ENCODE measurements around the gene NAA38. TPM values are rescaled to one million over a fixed set of nuclear protein-coding genes. Genes with fewer than 3 reads are reported as not detected.

Gene NAA38
- total RNA-seq, 1 donor from 2014 or later, result 64.7 TPM

DNA sequence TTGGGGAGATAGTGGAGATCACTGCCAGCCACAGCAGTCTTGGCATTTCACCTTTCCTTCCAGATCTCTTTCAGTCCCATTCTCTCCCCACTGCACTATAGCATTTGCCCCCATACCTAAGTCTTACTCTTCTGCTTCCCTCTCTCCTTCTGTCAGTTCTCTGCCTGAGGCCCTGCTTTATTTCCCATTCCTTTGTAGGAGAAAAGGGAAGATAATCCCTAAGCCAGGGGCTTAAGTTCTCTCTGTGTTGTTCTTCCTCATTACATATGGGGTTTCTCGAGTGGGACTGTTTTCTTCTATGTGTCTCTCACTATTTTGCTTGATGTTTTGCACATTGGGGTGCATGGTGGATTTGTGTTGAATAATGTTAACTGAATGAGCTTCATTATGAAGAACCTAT is 16.9 kb downstream of the NAA38 start:
- no peak for DNase-seq

DNA sequence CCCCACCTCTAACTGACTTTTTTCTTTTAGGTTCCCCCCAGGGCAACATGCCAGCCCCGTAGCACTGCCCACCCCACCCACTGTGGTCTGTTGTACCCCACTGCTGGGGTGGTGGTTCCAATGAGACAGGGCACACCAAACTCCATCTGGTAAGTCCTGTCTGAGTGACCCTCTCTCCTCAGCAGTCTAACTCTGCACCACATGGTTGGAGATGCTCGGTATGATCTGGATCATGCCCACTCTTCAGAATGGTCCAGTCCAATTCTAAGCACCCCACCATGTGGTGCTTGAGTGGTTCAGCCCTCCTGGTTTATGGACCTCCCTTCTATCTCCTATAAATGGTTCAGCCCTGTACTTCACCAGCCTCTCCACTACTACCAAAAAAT is 17.5 kb downstream of the NAA38 start:
- DNase-seq, result peak; percentile 31

DNA sequence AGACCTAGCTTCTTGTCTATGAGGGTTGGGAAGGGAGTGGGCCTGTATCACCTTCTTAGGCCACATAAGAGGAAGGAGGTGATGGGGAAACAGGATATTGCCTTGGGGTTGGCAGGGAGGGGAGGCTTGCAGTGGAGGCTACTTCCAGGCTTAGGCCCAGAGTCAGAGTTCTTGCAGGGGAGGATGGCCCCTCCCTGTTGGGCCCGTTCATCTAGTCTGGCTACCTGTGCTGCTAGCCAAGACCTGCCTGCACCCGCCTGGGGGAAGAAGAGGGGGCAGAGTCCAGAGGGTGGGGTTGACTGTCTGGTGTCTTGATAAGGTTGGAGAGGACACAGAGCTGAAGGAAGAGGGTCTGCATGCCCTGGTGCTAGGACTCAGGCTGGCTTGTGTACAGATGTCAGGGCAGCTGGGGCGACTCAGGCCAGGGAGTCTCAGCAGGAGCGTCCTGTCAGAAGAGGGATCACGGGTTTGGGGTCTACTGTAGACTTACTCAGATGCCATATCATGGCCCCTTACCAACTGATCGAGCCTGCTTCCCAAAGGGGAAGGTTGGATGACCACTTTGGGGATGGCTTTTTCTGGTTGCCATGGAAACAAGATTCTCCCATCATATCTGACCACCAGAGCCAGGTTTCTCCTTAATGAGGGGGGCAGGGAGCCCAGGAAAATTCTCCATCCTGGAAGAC is 18.0 kb downstream of the NAA38 start:
- DNase-seq, result no peak

DNA sequence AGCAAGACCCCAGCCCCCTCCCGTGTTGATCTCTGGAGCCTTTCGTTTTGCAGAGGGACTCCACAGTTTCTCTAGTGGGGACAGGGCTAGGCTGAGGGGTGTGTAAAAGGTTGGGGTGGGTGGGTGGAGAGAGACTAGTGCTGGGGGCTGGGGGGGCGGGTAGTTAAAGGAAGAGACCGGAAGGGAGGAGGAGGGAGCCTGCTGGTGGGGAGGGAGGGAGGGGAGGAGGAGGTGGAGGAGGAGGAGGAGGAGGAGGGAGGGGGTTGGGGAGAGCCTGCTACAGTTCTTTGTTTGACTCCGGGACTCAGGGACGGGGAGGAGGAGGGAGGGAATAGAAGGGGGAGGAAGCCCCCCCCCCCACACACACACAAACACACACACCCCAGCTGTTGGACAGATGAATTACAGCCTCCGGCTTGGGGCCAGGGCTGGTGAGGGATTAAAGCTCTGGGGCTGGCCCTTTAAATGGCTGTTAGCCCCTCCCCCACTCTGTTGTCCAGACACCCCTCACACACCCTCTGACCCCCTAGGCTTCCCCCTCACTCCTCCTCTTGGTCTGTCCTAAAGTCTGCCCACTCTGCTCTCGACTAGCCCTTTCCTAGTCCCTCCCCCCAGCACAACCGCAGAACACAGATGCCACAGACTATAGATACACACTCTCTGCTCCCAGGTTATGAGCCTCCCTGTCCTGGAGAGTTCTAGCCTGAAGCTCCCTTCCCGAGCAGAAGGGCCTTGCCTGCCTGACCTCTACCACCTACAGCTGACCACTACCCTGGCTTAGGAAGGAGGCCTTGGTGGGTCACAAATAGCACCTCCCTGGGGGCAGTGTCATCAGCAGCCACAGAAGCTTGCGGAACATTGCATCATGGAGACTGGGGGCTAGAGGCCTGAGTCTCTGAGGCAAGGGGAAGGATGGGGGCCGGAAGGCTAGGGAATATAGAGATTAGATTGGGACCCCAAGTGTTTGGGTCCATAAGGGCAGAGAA is 19.0 kb downstream of the NAA38 start:
- peak; percentile 85 for DNase-seq

DNA sequence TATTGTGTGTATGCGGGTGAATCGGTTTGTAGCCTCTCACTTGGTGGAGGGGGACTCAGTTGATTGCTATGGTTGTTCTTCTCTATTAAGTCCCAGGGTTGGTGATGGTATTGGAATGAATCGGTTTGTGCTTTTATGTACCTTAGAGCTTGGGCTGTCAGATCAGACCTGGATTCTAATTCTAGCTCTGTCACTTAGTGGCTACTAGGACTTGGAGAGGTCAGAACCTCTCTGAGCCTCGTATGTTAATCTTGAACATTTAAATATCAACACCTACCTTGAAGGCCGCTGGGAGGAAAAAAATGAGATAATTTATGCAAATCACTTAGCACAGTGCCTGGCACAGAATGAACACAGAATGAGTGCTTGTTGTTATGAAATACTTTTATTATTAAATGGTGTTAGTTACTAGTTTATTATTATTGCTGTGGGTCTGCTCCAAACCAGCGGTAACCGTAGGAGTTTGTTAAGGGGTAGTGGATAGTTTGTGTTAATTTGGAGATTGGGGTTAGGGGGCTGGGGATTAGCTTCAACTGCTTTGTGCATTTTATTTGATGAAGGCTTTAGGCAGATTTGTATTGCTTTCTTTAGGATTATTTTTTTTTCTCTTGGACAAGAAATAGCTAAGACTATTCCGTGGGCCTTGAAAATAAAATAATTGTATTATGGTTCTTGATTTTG is 19.8 kb downstream of the NAA38 start:
- no peak for DNase-seq

DNA sequence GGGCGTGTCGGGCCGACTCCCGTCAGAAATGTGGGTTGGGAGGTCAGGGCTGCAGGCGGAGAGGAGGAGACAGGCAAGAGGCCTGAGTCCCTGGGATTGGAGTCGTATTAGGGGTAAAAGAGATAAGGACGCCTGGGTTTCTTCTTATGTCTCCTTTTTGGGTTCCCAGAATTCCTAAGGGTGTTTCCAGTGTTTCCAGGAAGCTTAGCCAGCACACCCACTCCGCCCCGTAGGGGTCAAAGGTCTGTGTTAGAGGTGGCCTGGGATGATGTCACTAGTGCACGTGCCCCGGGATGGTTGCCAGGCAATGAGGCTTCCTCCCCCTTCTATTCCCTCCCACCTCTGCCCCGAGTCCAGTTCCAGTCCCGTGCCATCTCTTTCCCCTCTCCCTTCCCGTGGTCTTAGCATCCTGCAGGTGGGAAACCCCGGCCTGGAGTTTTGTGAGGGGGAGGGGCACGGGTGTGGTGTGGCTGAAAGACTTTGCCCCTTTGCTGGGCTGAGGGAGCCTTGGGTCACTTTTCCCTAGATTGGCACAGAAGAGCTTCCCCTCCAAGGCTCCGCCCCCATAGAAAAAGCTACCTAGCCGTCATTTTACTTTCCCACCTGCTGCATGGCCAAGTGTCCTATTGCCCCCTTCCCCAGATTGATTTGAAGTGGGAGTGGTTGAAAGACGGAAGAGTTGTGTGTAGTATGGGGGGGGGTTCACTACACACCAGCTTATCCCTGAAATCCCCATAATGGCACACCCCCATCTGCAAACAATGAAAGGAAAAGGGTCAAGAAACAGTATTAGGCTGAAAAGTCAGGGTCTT is 20.6 kb downstream of the NAA38 start:
- peak; percentile 96 for DNase-seq

DNA sequence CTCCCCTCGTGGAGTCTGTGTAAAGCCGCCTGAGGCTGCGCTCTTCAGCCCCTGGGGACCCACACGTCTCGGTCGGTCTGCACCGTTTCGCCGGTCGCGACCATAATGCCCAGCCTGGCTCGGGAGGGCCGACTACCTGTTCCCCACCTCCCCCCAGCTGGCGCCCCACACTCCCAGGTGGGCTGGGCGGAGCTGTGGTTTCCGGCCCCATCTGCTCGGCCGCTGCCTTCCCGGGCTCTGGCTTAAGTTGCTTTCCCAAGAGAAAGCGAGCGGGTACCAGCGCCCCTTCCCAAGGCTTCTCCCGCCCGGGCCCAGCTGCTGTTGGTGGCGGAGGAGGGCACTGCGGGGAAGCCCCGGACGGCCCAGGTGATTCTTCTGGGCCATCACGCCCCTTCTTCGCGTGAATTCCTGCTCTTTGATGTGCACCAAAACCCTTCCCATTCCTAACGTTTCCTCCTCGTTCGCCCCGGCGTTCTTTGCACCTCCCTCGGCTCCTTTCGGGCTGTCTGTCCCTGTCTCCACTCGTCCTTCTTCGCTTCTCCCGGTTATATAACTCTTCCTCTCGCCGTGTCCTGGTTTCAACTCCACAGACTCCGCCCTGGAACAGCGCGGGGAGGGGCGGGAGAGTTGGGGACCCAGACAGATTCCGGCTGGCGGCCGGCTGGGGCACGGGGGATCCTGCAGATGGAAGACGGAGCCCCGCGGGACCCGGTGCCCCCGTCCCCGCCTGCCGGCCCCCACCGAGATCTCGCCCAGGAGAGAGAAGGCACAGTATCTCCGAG is 21.4 kb downstream of the NAA38 start:
- DNase-seq, result peak; percentile 82

DNA sequence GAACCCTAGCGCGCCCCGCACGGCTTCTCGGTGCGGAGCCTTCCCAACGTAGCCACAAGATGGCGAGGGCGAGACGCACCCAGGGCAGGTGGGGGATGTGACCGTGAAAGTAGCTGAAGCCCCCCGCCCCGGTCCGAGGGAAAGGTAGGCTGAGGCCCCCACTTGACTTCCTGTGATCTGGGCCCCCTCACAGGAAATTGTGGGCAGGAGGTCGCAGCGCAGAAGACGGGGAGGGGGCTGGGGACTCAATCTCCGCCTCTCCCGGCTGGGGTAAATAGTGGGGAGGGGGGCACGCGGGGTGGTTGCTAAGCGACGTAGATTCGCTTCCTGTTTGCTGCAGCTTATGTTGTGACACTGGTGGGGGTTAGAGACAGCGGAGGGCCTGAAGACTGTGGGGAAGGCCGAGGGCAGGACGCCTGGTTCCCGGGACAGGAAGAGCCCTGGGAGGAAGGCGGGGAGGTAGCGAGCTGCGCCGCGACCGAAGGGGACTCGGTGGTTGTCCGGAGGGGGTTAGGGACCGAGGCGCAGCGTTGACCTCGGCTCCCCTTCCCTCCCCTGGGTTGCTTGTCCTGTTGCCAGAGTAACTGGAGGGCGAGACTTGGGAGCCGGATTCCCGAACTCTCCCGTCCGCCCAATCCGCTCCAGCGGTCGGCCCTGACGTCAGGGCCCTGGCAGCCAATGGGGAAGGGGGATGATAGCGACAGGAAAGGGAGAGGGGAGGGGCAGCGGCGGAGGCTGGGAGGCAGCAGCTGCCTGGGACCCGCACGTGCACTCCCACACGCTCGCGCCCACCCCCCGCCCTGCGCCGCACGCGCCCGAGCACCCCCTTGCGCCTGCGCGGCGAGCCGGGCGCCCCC is 22.2 kb downstream of the NAA38 start:
- DNase-seq, result peak; percentile 99

DNA sequence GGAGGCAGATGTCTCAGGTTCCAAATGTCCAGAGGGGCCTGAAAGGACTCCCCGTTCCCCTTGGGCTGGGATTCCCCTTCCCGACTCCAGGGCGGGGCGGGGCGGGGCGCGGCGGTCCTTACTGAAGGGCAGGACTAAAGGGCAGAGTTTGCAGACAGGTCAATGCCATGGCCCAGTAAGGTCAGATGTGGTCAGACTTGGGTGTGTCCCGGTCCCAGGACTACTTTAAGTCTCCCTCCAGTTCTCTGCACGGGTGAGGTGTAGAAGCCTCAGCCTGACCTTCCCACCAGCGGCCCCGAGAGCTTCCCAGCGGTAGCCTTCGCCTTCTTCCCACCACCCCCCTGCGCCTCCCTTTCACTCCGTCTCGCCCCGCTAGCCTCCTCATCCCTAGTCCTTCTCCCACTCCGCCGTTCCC is 22.8 kb downstream of the NAA38 start:
- DNase-seq, result peak; percentile 35

DNA sequence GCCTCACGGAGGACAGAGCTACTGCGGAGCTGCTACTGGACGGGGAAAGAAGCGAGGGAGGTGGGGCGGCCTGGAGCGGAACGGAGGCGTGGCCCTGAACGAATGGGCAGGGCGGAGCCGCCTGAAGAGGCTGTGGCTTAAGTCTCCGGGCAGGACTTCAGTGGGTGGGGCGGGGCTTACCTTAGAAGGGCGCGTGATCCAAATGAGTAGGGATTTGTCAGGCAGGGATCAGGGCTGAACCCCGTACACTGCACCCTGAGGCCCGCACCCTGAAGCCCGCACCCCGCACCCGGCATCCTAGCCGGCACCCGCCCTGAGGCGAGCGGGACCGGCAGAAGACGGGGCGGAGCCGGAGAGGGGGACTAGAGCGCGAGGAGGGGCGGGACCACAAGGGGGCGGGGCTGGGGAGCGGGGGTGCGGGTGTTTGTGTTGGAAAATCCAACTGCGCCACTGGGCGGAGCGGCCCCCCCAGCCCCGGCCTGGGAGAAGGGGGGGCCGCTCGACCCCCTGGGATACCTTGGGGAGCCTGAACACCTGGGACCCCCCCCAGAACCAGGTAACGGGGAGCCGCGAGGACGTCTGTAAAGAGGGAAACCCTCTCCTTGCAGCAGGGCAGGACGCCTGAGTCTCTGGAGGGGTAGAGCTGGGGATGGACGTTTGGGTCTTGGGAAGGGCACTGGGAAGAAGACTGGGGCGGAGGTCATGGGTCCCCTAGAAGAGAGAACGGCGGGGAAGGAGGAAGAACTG is 23.4 kb downstream of the NAA38 start, which contains the start of gene KDM6B:
KDM6B (plus strand) TSS at position 423 of the 747 bp plus-strand sequence. CDS start 11,338 bp downstream, outside the sequence.
- DNase-seq, result peak; percentile 97

DNA sequence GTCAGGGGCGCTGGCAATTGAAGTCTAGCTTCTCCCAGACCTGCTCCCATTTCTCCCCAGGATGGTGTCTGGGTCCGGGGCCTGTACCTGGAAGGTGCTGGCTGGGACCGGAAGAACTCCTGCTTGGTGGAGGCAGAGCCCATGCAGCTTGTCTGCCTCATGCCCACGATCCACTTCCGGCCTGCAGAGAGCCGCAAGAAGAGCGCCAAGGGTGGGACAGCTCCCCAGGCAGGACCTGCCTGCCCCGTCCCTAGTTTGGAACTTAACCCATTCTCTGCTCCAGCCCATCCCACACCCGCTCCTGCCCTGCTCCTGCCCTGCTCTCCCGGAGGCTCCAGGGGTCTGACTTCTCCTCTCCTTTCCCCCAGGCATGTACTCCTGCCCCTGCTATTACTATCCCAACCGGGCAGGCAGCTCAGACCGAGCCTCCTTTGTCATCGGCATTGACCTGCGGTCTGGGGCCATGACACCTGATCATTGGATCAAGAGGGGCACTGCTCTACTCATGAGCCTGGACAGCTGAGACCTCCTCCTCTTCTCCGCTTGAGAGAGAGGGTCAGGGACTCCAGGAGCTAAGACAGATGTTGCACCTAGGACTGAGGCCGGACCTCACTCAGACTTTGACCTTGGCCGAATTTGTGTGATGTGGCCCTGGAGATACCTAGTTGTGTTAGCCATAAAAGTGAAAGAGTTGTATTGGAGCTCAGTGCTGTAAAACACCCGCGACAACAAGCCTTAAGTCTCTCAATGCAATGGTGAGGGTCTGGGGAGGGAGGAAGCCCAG is 24.2 kb downstream of the NAA38 start:
- no peak for DNase-seq

DNA sequence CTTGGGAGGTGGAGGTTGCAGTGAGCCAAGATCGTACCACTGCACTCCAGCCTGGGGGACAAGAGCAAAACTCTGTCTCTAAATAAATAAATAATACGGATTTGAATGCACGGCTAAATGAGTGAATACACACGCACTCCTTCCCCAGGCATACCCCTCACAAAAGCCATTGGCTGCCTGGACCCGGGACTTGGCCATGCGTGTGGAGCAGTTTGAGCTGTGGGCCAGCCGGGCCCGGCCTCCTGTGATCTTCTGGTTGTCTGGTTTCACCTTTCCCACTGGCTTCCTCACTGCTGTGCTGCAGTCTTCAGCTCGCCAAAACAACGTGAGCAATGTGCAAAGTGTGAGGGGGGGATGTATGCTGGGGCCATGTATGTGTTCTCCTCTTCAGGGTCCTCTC is 24.9 kb downstream of the NAA38 start:
- DNase-seq, result no peak

DNA sequence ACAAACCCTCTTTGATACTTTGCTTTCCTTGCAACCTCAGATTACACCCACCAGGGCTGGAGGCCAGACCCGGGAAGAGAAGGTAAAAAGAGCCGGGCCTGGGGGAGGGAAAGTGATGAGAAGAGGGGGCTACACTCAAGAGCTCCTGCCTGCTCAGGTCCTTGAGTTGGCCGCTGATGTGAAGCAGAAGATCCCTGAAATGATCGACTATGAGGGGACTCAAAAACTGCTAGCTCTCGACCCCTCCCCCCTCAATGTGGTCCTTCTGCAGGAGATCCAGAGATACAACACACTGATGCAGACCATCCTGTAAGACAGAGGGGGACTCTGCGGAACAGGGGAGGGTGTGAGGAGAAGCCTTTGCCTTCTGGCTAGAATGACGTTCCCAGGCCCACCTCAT is 26.1 kb downstream of the NAA38 start:
- DNase-seq, result no peak

DNA sequence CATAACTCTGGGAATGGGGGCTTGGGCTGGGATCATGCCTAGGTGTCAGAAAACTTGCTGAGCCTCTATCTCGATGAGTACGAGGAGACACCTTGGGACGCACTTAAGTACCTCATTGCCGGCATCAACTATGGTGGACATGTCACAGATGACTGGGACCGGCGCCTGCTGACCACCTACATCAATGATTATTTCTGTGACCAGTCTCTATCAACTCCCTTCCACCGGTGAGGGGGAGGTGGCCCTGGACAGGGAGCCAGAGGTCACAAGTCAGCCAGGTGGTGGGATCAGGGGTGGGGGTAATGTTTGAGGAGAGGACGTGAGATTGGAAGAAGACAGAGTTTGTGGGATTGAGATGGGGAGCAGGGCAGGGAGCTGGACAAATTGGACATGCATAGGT is 26.7 kb downstream of the NAA38 start:
- DNase-seq, result no peak

DNA sequence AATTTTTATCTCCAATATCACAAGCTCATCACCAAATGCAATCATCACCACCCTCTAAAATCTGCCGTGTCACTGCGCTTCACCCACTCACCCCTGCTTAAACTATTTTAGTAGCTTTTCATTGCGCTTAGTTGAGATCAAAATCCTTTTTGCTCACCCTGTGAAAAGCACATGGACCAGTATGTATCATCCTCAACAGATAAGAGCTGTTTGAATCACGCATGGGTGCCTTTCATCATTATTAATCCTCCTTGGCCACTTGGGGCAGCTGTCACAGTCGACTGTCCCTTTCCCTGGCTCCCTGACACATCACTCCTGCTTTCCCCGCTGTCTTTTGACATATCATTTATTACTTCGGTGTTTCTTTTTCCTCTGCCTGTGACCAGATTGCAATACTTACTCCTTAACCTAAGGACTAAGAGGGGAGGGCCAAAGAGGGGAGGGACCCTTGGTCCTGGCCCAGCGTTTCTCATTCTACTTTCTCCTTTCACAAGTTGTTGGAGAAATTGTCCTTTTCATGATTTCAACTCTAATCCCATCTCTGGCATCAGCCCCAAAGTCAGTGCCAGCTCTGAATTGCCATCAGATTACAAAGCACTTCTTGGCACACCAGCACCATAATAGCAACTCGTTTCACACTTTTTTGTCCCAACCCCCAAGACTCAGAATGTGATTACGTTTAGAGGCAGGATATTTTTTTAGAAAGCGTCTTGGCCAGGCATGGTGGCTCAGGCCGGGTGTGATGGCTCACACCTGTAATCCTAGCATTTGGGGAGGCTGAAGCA is 32.0 kb downstream of the NAA38 start:
- DNase-seq, result peak; percentile 62

DNA sequence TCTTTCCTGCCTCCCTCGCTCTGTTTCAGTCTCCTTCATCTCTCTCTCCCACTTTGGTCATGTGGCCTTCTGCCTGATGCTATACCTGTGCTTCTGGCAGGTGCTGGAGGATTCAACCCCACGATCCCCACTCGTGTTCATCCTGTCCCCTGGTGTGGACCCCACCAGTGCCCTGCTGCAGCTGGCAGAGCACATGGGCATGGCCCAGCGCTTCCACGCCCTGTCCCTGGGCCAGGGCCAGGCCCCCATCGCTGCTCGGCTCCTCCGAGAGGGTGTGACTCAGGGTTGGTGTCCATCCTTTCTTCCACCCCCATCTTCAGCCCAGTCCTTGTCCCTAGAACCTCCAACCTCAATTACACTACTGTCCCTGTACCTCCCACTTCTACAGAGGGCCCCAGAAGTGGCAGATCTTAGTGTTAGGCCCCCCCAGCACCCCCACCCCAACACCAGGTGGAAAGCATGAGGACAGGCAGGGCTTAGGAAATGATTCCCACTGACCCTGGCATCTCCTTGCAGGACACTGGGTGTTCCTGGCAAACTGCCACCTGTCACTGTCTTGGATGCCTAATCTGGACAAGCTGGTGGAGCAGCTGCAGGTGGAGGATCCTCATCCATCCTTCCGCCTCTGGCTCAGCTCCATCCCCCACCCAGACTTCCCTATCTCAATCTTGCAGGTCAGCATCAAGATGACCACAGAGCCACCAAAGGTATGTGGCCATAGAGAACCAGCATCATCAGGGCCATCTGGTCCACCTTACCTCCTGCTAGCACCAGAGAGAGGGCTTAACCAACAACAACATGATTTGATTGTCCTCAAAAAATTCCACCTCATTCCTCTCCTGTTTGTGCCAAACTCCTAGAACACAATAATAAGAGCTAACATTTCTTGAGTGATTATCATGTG is 33.1 kb downstream of the NAA38 start:
- peak; percentile 19 for DNase-seq

Data from tongue (tissue), 2 donors.